ENCODE data around the gene TUBA4A.

DNA sequence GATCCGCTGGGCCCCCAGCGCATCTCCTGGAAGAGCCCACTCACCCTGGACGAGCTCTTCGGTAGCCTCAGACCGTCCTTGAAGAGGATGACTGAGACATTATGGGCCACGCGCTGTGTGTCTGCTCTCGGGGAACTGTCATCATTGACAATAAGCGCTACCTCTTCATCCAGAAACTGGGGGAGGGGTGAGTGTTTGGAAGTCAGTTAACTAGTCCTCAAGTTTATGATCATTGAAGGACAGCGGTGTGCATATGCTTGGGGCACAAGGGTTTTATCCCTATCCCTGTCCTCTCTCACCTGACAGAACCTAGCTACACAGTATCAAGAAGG is 7.9 kb downstream of the TUBA4A start:
- TF ChIP-seq, protein P1, sequence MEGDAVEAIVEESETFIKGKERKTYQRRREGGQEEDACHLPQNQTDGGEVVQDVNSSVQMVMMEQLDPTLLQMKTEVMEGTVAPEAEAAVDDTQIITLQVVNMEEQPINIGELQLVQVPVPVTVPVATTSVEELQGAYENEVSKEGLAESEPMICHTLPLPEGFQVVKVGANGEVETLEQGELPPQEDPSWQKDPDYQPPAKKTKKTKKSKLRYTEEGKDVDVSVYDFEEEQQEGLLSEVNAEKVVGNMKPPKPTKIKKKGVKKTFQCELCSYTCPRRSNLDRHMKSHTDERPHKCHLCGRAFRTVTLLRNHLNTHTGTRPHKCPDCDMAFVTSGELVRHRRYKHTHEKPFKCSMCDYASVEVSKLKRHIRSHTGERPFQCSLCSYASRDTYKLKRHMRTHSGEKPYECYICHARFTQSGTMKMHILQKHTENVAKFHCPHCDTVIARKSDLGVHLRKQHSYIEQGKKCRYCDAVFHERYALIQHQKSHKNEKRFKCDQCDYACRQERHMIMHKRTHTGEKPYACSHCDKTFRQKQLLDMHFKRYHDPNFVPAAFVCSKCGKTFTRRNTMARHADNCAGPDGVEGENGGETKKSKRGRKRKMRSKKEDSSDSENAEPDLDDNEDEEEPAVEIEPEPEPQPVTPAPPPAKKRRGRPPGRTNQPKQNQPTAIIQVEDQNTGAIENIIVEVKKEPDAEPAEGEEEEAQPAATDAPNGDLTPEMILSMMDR (IDR thresholded peaks at IDR 0.05): no peak
- no peak for TF ChIP-seq POLR2AphosphoS5 (IDR thresholded peaks at IDR 0.05)
- no peak for TF ChIP-seq POLR2A (IDR thresholded peaks at IDR 0.05)
- TF ChIP-seq EP300 (IDR thresholded peaks at IDR 0.05): no peak

Data from gastroesophageal sphincter (tissue), 3 donors.